H9 (cell line): Measurements from ENCODE around the gene FREM2. TPM values are rescaled to one million over a fixed set of nuclear protein-coding genes. Genes with fewer than 3 reads are reported as not detected.

Experiments
- DNase-seq: peaks from one replicate; pipeline ENCODE4 v3.0.0-alpha.2; 2017
- H2AFZ ChIP-seq: one replicate; pipeline ENCODE4 v1.6.1; 2013; ENCODE audit warnings: mild to moderate bottlenecking, low read length, control low read depth, moderate library complexity
- H2AK5ac ChIP-seq: 2 replicates; pipeline ENCODE4 v1.6.1; 2013; ENCODE audit warnings: low read length, control low read depth, mixed read lengths; ENCODE audit not compliant: insufficient read length
- H2BK120ac ChIP-seq: one replicate; pipeline ENCODE4 v1.6.1; 2013; ENCODE audit warnings: low read depth, mild to moderate bottlenecking, low read length, control low read depth, inconsistent platforms; ENCODE audit not compliant: poor library complexity, severe bottlenecking
- H2BK12ac ChIP-seq: 2 replicates; pipeline ENCODE4 v1.6.1; 2013; ENCODE audit warnings: low read length, control low read depth, mixed read lengths, low read depth; ENCODE audit not compliant: insufficient read length
- H2BK15ac ChIP-seq: 2 replicates; pipeline ENCODE4 v1.6.1; 2013; ENCODE audit warnings: low read depth, low read length, control low read depth
- H2BK20ac ChIP-seq: one replicate; pipeline ENCODE4 v1.6.1; 2013; ENCODE audit warnings: low read depth, mild to moderate bottlenecking, low read length, control low read depth, inconsistent platforms; ENCODE audit not compliant: poor library complexity, severe bottlenecking
- H2BK5ac ChIP-seq: 2 replicates; pipeline ENCODE4 v1.6.1; 2013; ENCODE audit warnings: low read length, control low read depth, mixed read lengths; ENCODE audit not compliant: insufficient read length
- H3K14ac ChIP-seq: 2 replicates; pipeline ENCODE4 v1.6.1; 2013; ENCODE audit warnings: low read length, control low read depth; ENCODE audit not compliant: insufficient read depth
- H3K18ac ChIP-seq: 2 replicates; pipeline ENCODE4 v1.6.1; 2013; ENCODE audit warnings: low read depth, mild to moderate bottlenecking, mixed read lengths, low read length, control low read depth; ENCODE audit not compliant: insufficient read length
- H3K23ac ChIP-seq: 2 replicates; pipeline ENCODE4 v1.6.1; 2013; ENCODE audit warnings: low read length, control low read depth, mixed read lengths, low read depth; ENCODE audit not compliant: insufficient read length
- H3K23me2 ChIP-seq: 2 replicates; pipeline ENCODE4 v1.6.1; 2013; ENCODE audit warnings: low read depth, mild to moderate bottlenecking, mixed read lengths, low read length, control low read depth; ENCODE audit not compliant: insufficient read length, poor library complexity, severe bottlenecking
- H3K27ac ChIP-seq: 2 replicates; pipeline ENCODE4 v1.5.1; 2013; ENCODE audit warnings: low read length, control low read depth, mixed read lengths, low read depth; ENCODE audit not compliant: insufficient read length
- H3K27me3 ChIP-seq: 2 replicates; pipeline ENCODE4 v1.6.1; 2013; ENCODE audit warnings: low read length, control low read depth, inconsistent platforms; ENCODE audit not compliant: insufficient read depth
- H3K4ac ChIP-seq: 2 replicates; pipeline ENCODE4 v1.6.1; 2013; ENCODE audit warnings: low read depth, mild to moderate bottlenecking, control low read depth, inconsistent platforms, low read length, moderate library complexity
- H3K4me1 ChIP-seq: 2 replicates; pipeline ENCODE4 v1.6.1; 2013; ENCODE audit warnings: low read length, control low read depth, inconsistent platforms; ENCODE audit not compliant: insufficient read depth
- H3K4me2 ChIP-seq: 2 replicates; pipeline ENCODE4 v1.6.1; 2013; ENCODE audit warnings: low read length, control low read depth, mixed read lengths; ENCODE audit not compliant: insufficient read length, insufficient read depth
- H3K56ac ChIP-seq: 2 replicates; pipeline ENCODE4 v1.6.1; 2013; ENCODE audit warnings: low read depth, mild to moderate bottlenecking, mixed read lengths, low read length, control low read depth; ENCODE audit not compliant: insufficient read length
- H3K79me1 ChIP-seq: 2 replicates; pipeline ENCODE4 v1.6.1; 2013; ENCODE audit warnings: low read depth, mild to moderate bottlenecking, moderate library complexity, low read length, control low read depth, inconsistent platforms; ENCODE audit not compliant: insufficient read depth, poor library complexity, severe bottlenecking
- H3K79me2 ChIP-seq: 2 replicates; pipeline ENCODE4 v1.6.1; 2013; ENCODE audit warnings: low read length, control low read depth, inconsistent platforms; ENCODE audit not compliant: insufficient read depth
- H3K9ac ChIP-seq: 2 replicates; pipeline ENCODE4 v1.6.1; 2013; ENCODE audit warnings: low read length, control low read depth, mixed read lengths; ENCODE audit not compliant: insufficient read length; ENCODE audit errors: extremely low read depth
- H3K9me3 ChIP-seq: one replicate; pipeline ENCODE4 v1.6.1; 2013; ENCODE audit warnings: low read depth, low read length, inconsistent platforms; ENCODE audit not compliant: control insufficient read depth
- H3T11ph ChIP-seq: one replicate; pipeline ENCODE4 v1.6.1; 2013; ENCODE audit warnings: mild to moderate bottlenecking, low read length, control low read depth, inconsistent platforms
- H4K20me1 ChIP-seq: one replicate; pipeline ENCODE4 v1.6.1; 2013; ENCODE audit not compliant: control insufficient read depth, insufficient read length, insufficient read depth
- H4K5ac ChIP-seq: 2 replicates; pipeline ENCODE4 v1.6.1; 2013; ENCODE audit warnings: low read depth, mild to moderate bottlenecking, mixed read lengths, low read length, control low read depth; ENCODE audit not compliant: insufficient read length
- H4K8ac ChIP-seq: replicated peaks from 2 replicates; pipeline ENCODE4 v1.6.1; 2013; ENCODE audit warnings: low read length, control low read depth, mixed read lengths, low read depth; ENCODE audit not compliant: insufficient read length
- H4K91ac ChIP-seq: 2 replicates; pipeline ENCODE4 v1.6.1; 2013; ENCODE audit warnings: low read depth, mild to moderate bottlenecking, moderate library complexity, mixed read lengths, low read length, control low read depth; ENCODE audit not compliant: insufficient read length
- H3K27ac Mint-ChIP-seq, 3 experiments: 2 replicates in 2 of 3; 3 replicates in 1 of 3; pipeline ENCODE4 v1.8.0; 2020 to 2021; ENCODE audit warnings: mixed read lengths in 3 of 3, mild to moderate bottlenecking in 1 of 3, moderate library complexity in 1 of 3
- H3K27me3 Mint-ChIP-seq: 2 replicates; pipeline ENCODE4 v1.8.0; 2021; ENCODE audit warnings: low read depth, mild to moderate bottlenecking, moderate library complexity, mixed read lengths
- H3K36me3 Mint-ChIP-seq, 3 experiments: 2 replicates in 2 of 3; 3 replicates in 1 of 3; pipeline ENCODE4 v1.8.0; 2020 to 2021; ENCODE audit warnings: low read depth in 3 of 3, mixed read lengths in 3 of 3; ENCODE audit not compliant: insufficient read depth in 1 of 3
- H3K4me1 Mint-ChIP-seq, 2 experiments: 2 replicates each; pipeline ENCODE4 v1.8.0; 2020; ENCODE audit warnings: mixed read lengths in 2 of 2
- H3K4me3 Mint-ChIP-seq, 2 experiments: 2 replicates in 1 of 2; 3 replicates in 1 of 2; pipeline ENCODE4 v1.8.0; 2020 to 2021; ENCODE audit warnings: mild to moderate bottlenecking in 2 of 2, mixed read lengths in 2 of 2, moderate library complexity in 1 of 2
- H3K9me3 Mint-ChIP-seq, 2 experiments: 2 replicates in 1 of 2; 3 replicates in 1 of 2; pipeline ENCODE4 v1.8.0; 2020; ENCODE audit warnings: mild to moderate bottlenecking in 2 of 2, mixed read lengths in 2 of 2, moderate library complexity in 1 of 2
- WGBS: extraction: QIAGEN DNeasy Blood & Tissue Kit; methylation state at CpG from one replicate; pipeline ENCODE4 v1.1.7; 2013; ENCODE audit warnings: missing lambda C conversion rate, low lambda C conversion rate, mixed read lengths; ENCODE audit not compliant: insufficient read length; ENCODE audit errors: extremely low coverage; 5-methylcytosine and 5-hydroxymethylcytosine counted together
- total RNA-seq: library from RNA; stranded (reverse); gene quantifications from 2 replicates; pipeline ENCODE4 v1.2.1, GENCODE V29; 2021
- TF ChIP-seq, protein P1 (sequence below): fragments of 200-600 bp; sonication (generic); conservative IDR thresholded peaks from 3 replicates; pipeline ENCODE4 v1.8.0; 2021; ENCODE audit warnings: antibody characterized with exemption, mild to moderate bottlenecking

FREM2 gene
- total RNA-seq, 1 experiment from 2014 or later, result 16.0 TPM

- Histone ChIP-seq H3K79me2 (no peaks in the 10 kb centered on the region), H4K5ac (no peak overlapping the region), H3K14ac (no peak overlapping the region), H3K4ac (no peak overlapping the region), H3K56ac (no peak overlapping the region), H3K23me2 (no peaks in the 10 kb centered on the region), H3T11ph (no peak overlapping the region), H4K8ac (no peak overlapping the region), H3K23ac (no peak overlapping the region), H2BK20ac (no peak overlapping the region), H2AK5ac (no peak overlapping the region), H4K91ac (no peak overlapping the region), H2AFZ (no peak overlapping the region), H3K79me1 (no peaks in the 10 kb centered on the region), H3K9me3 (no peaks in the 10 kb centered on the region), H3K4me1 (no peaks in the 10 kb centered on the region), H2BK15ac (no peak overlapping the region), H2BK5ac (no peak overlapping the region), H3K27ac (no peak overlapping the region), H3K4me2 (no peak overlapping the region), H3K9ac (no peak overlapping the region), H4K20me1 (no peaks in the 10 kb centered on the region), H3K27me3 (no peaks in the 10 kb centered on the region), H3K18ac (no peak overlapping the region), H2BK12ac (no peak overlapping the region), H2BK120ac (no peak overlapping the region)
- Mint-ChIP-seq H3K4me1 (no peaks in the 10 kb centered on the region), H3K9me3 (no peaks in the 10 kb centered on the region), H3K4me3 (no peak overlapping the region), H3K27me3 (no peaks in the 10 kb centered on the region), H3K27ac (no peak overlapping the region), H3K36me3 (peaks cover 0 to 3% (median 0%) of the 10 kb centered on the region in 3 experiments; a peak in 1 of 7 replicates)
- WGBS, result no CpG with 5 or more reads among the region's 3 CpGs
- TF ChIP-seq, protein P1, sequence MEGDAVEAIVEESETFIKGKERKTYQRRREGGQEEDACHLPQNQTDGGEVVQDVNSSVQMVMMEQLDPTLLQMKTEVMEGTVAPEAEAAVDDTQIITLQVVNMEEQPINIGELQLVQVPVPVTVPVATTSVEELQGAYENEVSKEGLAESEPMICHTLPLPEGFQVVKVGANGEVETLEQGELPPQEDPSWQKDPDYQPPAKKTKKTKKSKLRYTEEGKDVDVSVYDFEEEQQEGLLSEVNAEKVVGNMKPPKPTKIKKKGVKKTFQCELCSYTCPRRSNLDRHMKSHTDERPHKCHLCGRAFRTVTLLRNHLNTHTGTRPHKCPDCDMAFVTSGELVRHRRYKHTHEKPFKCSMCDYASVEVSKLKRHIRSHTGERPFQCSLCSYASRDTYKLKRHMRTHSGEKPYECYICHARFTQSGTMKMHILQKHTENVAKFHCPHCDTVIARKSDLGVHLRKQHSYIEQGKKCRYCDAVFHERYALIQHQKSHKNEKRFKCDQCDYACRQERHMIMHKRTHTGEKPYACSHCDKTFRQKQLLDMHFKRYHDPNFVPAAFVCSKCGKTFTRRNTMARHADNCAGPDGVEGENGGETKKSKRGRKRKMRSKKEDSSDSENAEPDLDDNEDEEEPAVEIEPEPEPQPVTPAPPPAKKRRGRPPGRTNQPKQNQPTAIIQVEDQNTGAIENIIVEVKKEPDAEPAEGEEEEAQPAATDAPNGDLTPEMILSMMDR, result no peak
- no peak for DNase-seq
These were observed 176.7 kb downstream of the FREM2 start for GRCh38 chr13:38863536-38863935.
